Glutamatergic neuron (in vitro differentiated cells): ENCODE measurements around the gene RERGL. TPM values are rescaled to one million over a fixed set of nuclear protein-coding genes. Genes with fewer than 3 reads are reported as not detected.
A peak's percentile ranks its signal among the peaks of the same experiment; 100 is the strongest.

Experiments
- DNase-seq: peaks from one replicate; pipeline ENCODE4 v3.0.0; 2022
- H3K27ac Mint-ChIP-seq: one replicate; pipeline ENCODE4 v1.8.0; 2020; ENCODE audit warnings: mild to moderate bottlenecking, mixed read lengths, inconsistent platforms; ENCODE audit not compliant: unreplicated experiment
- H3K27me3 Mint-ChIP-seq: one replicate; pipeline ENCODE4 v1.8.0; 2020; ENCODE audit warnings: mild to moderate bottlenecking, moderate library complexity, mixed read lengths, inconsistent platforms; ENCODE audit not compliant: unreplicated experiment
- H3K36me3 Mint-ChIP-seq: one replicate; pipeline ENCODE4 v1.8.0; 2020; ENCODE audit warnings: mild to moderate bottlenecking, mixed read lengths, inconsistent platforms; ENCODE audit not compliant: unreplicated experiment
- H3K4me1 Mint-ChIP-seq: one replicate; pipeline ENCODE4 v1.8.0; 2020; ENCODE audit warnings: mild to moderate bottlenecking, low read depth, mixed read lengths, inconsistent platforms; ENCODE audit not compliant: unreplicated experiment
- H3K4me3 Mint-ChIP-seq: one replicate; pipeline ENCODE4 v1.8.0; 2020; ENCODE audit warnings: mild to moderate bottlenecking, mixed read lengths, inconsistent platforms; ENCODE audit not compliant: unreplicated experiment
- H3K9me3 Mint-ChIP-seq: one replicate; pipeline ENCODE4 v1.8.0; 2020; ENCODE audit warnings: mild to moderate bottlenecking, moderate library complexity, mixed read lengths, inconsistent platforms; ENCODE audit not compliant: unreplicated experiment
- CTCF ChIP-seq: fragments of 200-600 bp; sonication (generic); IDR thresholded peaks from one replicate; pipeline ENCODE4 v1.5.0; 2021; ENCODE audit not compliant: partially characterized antibody, unreplicated experiment
- total RNA-seq: library from RNA; stranded (reverse); fragmentation: NEBNext Ultra II Directional; extraction: Animal tissue kit (Norgen Biotek cat#: 25700); gene quantifications from one replicate; pipeline ENCODE4 v1.2.1, GENCODE V29; 2021; ENCODE audit not compliant: unreplicated experiment

The RERGL gene
- total RNA-seq, 1 donor from 2014 or later = 0.44 TPM

- Mint-ChIP-seq H3K4me1 (no peaks in the 10 kb centered on the region), H3K27ac (no peak overlapping the region), H3K36me3 (no peaks in the 10 kb centered on the region), H3K4me3 (no peak overlapping the region), H3K27me3 (no peaks in the 10 kb centered on the region), H3K9me3 (peaks cover 2% of the 10 kb centered on the region)
- DNase-seq = no peak
- TF ChIP-seq CTCF = no peak
Measured at GRCh38 chr12:18084080-18084479, 5.9 kb downstream of the RERGL start.

- Mint-ChIP-seq H3K9me3 (peaks cover 2% of the 10 kb centered on the region), H3K4me1 (no peaks in the 10 kb centered on the region), H3K27ac (no peak overlapping the region), H3K27me3 (no peaks in the 10 kb centered on the region), H3K36me3 (no peaks in the 10 kb centered on the region), H3K4me3 (no peak overlapping the region)
- TF ChIP-seq CTCF = no peak
- no peak for DNase-seq
Measured at GRCh38 chr12:18079541-18080246, 10.3 kb downstream of the RERGL start.

GRCh38 chr12:18074001-18074400 is 16.0 kb downstream of the RERGL start:
- no peak overlapping the region for H3K4me3 Mint-ChIP-seq
- no peak overlapping the region for H3K27ac Mint-ChIP-seq
- H3K9me3 Mint-ChIP-seq = no peaks in the 10 kb centered on the region
- no peaks in the 10 kb centered on the region for H3K27me3 Mint-ChIP-seq
- peaks cover 5% of the 10 kb centered on the region for H3K4me1 Mint-ChIP-seq
- no peak for DNase-seq
- no peak for TF ChIP-seq CTCF
- H3K36me3 Mint-ChIP-seq = no peaks in the 10 kb centered on the region

- no peak overlapping the region for H3K27ac Mint-ChIP-seq
- no peaks in the 10 kb centered on the region for H3K36me3 Mint-ChIP-seq
- H3K27me3 Mint-ChIP-seq = no peaks in the 10 kb centered on the region
- H3K4me3 Mint-ChIP-seq = no peak overlapping the region
- no peak for DNase-seq
- peaks cover 9% of the 10 kb centered on the region for H3K4me1 Mint-ChIP-seq
- no peaks in the 10 kb centered on the region for H3K9me3 Mint-ChIP-seq
- no peak for TF ChIP-seq CTCF
Measured at GRCh38 chr12:18072723-18073122, 17.3 kb downstream of the RERGL start.

- Mint-ChIP-seq H3K9me3 (no peaks in the 10 kb centered on the region), H3K36me3 (no peaks in the 10 kb centered on the region), H3K4me1 (peaks cover 13% of the 10 kb centered on the region), H3K4me3 (no peak overlapping the region), H3K27me3 (no peaks in the 10 kb centered on the region), H3K27ac (peak overlapping the region; percentile 21)
- DNase-seq = no peak
- no peak for TF ChIP-seq CTCF
Measured at GRCh38 chr12:18071336-18071735, 18.7 kb downstream of the RERGL start.
